ENCODE data around the gene CDH2.

DNA sequence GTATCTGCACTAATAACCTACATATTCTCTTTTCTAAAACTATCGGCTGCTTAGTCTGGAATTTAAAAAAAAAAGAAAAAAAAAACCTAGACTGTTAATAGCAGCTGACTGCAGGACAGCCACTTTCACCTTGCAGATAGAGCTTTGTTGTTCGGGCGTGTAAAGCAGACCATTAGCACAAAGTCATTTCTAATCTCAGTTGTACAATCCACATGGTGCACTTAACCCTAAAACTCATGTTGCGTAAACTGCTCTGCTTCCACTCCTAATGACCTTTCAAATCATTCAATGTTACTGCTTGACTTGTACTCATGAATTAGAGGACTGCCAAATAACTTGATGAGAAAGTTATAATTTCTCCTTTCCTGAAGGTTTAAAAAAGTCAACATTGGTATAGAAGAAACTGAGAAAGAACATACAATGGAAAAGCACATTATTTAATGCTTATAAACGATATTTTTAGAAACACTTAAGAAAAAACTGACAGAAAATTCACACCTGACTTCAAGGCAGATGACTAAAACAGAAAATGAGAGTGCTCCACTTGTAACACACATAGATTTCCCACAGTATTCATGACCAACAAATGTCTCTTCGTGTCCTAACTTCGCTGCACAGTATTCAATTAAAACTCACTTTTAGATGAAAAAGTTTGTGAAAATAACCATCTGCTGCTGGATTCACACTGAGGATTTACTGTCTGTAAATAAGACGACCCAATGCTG, 2.6 kb downstream of the CDH2 start:
- TF ChIP-seq ZFX (IDR thresholded peaks at IDR 0.05): no peak
- TF ChIP-seq, protein P1, sequence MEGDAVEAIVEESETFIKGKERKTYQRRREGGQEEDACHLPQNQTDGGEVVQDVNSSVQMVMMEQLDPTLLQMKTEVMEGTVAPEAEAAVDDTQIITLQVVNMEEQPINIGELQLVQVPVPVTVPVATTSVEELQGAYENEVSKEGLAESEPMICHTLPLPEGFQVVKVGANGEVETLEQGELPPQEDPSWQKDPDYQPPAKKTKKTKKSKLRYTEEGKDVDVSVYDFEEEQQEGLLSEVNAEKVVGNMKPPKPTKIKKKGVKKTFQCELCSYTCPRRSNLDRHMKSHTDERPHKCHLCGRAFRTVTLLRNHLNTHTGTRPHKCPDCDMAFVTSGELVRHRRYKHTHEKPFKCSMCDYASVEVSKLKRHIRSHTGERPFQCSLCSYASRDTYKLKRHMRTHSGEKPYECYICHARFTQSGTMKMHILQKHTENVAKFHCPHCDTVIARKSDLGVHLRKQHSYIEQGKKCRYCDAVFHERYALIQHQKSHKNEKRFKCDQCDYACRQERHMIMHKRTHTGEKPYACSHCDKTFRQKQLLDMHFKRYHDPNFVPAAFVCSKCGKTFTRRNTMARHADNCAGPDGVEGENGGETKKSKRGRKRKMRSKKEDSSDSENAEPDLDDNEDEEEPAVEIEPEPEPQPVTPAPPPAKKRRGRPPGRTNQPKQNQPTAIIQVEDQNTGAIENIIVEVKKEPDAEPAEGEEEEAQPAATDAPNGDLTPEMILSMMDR (conservative IDR thresholded peaks at IDR 0.05): no peak
